ENCODE measurements around the gene CCDC6. TPM values are rescaled to one million over a fixed set of nuclear protein-coding genes. Genes with fewer than 3 reads are reported as not detected.

Gene CCDC6
- polyA plus RNA-seq, 1 donor (not counting 4 experiments of a cell fraction or from before 2014, with no cell fraction given): 46.5 TPM

DNA sequence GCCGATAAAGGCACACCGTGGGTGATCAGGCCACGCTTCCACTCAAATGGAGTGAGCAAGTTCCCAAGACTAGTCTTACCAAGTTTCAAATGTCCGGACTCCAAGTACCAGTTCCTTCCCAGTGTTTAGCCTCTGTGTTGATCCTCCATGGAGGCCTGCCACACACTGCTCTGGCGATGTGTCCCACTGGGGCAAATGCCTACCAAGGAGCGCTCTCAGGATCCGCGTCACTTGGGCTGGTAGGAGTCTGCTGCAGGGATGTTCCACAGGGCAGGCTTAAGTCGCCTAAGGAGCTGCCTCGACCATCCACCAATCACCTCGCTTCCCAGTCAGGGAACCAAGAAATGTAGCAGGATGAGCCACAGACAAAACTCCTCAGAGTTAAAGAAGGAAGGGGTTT is 135.7 kb downstream of the CCDC6 start:
- no peak overlapping the region for H3K9ac ChIP-seq (ENCODE audit: control insufficient read depth, extremely low read depth, insufficient read depth, low read length)
- no peak overlapping the region for H2AFZ ChIP-seq (ENCODE audit: control insufficient read depth, low read length)
- H3K9me1 ChIP-seq (ENCODE audit: control insufficient read depth, extremely low read depth, insufficient read depth, low read length): no peaks in the 10 kb centered on the region
- no peaks in the 10 kb centered on the region for H4K20me1 ChIP-seq (ENCODE audit: control insufficient read depth, extremely low read depth, insufficient read depth, low read length)
- H3K4me2 ChIP-seq (ENCODE audit: control insufficient read depth, extremely low read depth, insufficient read depth, low read depth, low read length): no peak overlapping the region
- no peaks in the 10 kb centered on the region for H3K27me3 ChIP-seq (ENCODE audit: control insufficient read depth, extremely low read depth, insufficient read depth, low read length)
- FAIRE-seq (no peak), DNase-seq (ENCODE audit: low read depth, low spot score) (no peak)
- TF ChIP-seq, protein P1, sequence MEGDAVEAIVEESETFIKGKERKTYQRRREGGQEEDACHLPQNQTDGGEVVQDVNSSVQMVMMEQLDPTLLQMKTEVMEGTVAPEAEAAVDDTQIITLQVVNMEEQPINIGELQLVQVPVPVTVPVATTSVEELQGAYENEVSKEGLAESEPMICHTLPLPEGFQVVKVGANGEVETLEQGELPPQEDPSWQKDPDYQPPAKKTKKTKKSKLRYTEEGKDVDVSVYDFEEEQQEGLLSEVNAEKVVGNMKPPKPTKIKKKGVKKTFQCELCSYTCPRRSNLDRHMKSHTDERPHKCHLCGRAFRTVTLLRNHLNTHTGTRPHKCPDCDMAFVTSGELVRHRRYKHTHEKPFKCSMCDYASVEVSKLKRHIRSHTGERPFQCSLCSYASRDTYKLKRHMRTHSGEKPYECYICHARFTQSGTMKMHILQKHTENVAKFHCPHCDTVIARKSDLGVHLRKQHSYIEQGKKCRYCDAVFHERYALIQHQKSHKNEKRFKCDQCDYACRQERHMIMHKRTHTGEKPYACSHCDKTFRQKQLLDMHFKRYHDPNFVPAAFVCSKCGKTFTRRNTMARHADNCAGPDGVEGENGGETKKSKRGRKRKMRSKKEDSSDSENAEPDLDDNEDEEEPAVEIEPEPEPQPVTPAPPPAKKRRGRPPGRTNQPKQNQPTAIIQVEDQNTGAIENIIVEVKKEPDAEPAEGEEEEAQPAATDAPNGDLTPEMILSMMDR (optimal IDR thresholded peaks at IDR 0.05 in 1 of 3, IDR thresholded peaks at IDR 0.05 in 1 of 3, conservative IDR thresholded peaks at IDR 0.05 in 1 of 3; ENCODE audit: extremely low read depth in 1 of 3, insufficient read depth in 2 of 3, low read length in 3 of 3): no peak
- no peak for TF ChIP-seq EZH2 (IDR thresholded peaks at IDR 0.05; ENCODE audit: low read length)
- no peaks in the 10 kb centered on the region for H3K4me1 ChIP-seq (ENCODE audit: control insufficient read depth, extremely low read depth, insufficient read depth, low read length)
- no peaks in the 10 kb centered on the region for H3K36me3 ChIP-seq (ENCODE audit: control insufficient read depth in 2 of 2, extremely low read depth in 1 of 2, insufficient read depth in 2 of 2, low read length in 2 of 2)
- dilution Hi-C loops (cut with MboI; ENCODE audit: extremely low pct_ligation_motif_present, low sequenced_read_pairs): no loop called here
- no peak overlapping the region for H3K4me3 ChIP-seq (ENCODE audit: control insufficient read depth in 2 of 3, extremely low read depth in 1 of 3, insufficient read depth in 2 of 3, low read depth in 1 of 3, low read length in 3 of 3)
- no peaks in the 10 kb centered on the region for H3K79me2 ChIP-seq (ENCODE audit: control insufficient read depth, insufficient read depth, low read length)
- H3K27ac ChIP-seq (ENCODE audit: control insufficient read depth, insufficient read depth, low read length): no peak overlapping the region
- H3K9me3 ChIP-seq (ENCODE audit: control insufficient read depth, low read depth, low read length): no peaks in the 10 kb centered on the region

DNA sequence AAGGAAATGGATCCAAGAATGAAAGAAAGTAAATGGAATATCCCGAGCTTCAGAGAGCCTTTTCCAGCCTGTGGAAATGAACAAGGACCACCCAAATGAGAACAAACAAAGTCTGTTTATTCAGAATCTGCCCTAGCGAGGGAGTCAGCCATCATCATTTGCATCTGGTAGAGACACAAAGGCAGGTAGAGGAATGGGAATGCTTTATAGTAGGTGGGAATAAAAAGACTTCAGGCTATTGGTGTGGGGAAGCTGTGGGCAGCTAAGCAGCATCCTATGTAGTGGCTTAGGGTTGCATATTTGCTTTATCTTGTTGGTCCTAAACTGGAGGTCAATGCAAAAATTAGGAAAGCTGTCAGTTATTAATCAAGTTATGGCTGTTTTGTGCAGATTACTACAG is 143.9 kb downstream of the CCDC6 start:
- no peaks in the 10 kb centered on the region for H3K36me3 ChIP-seq (ENCODE audit: control insufficient read depth in 2 of 2, extremely low read depth in 1 of 2, insufficient read depth in 2 of 2, low read length in 2 of 2)
- no peak overlapping the region for H3K9ac ChIP-seq (ENCODE audit: control insufficient read depth, extremely low read depth, insufficient read depth, low read length)
- dilution Hi-C loops (cut with MboI; ENCODE audit: extremely low pct_ligation_motif_present, low sequenced_read_pairs): no loop called here
- no peak overlapping the region for H3K4me3 ChIP-seq (ENCODE audit: control insufficient read depth in 2 of 3, extremely low read depth in 1 of 3, insufficient read depth in 2 of 3, low read depth in 1 of 3, low read length in 3 of 3)
- no peak overlapping the region for H3K27ac ChIP-seq (ENCODE audit: control insufficient read depth, insufficient read depth, low read length)
- no peaks in the 10 kb centered on the region for H3K79me2 ChIP-seq (ENCODE audit: control insufficient read depth, insufficient read depth, low read length)
- no peak for DNase-seq (ENCODE audit: low read depth, low spot score)
- H2AFZ ChIP-seq (ENCODE audit: control insufficient read depth, low read length): no peak overlapping the region
- no peaks in the 10 kb centered on the region for H3K27me3 ChIP-seq (ENCODE audit: control insufficient read depth, extremely low read depth, insufficient read depth, low read length)
- no peaks in the 10 kb centered on the region for H3K9me3 ChIP-seq (ENCODE audit: control insufficient read depth, low read depth, low read length)
- no peaks in the 10 kb centered on the region for H3K4me1 ChIP-seq (ENCODE audit: control insufficient read depth, extremely low read depth, insufficient read depth, low read length)
- TF ChIP-seq EZH2 (IDR thresholded peaks at IDR 0.05; ENCODE audit: low read length): no peak
- TF ChIP-seq, protein P1 (optimal IDR thresholded peaks at IDR 0.05 in 1 of 3, IDR thresholded peaks at IDR 0.05 in 1 of 3, conservative IDR thresholded peaks at IDR 0.05 in 1 of 3; ENCODE audit: extremely low read depth in 1 of 3, insufficient read depth in 2 of 3, low read length in 3 of 3): no peak
- H3K9me1 ChIP-seq (ENCODE audit: control insufficient read depth, extremely low read depth, insufficient read depth, low read length): no peaks in the 10 kb centered on the region
- FAIRE-seq: no peak
- no peak overlapping the region for H3K4me2 ChIP-seq (ENCODE audit: control insufficient read depth, extremely low read depth, insufficient read depth, low read depth, low read length)
- no peaks in the 10 kb centered on the region for H4K20me1 ChIP-seq (ENCODE audit: control insufficient read depth, extremely low read depth, insufficient read depth, low read length)

Data from keratinocyte (primary cell).